H1 (cell line): ENCODE data around the gene SH3TC2. TPM values are rescaled to one million over a fixed set of nuclear protein-coding genes. Genes with fewer than 3 reads are reported as not detected.

Experiments
- CTCF ChIA-PET: fragments of 300-600 bp; sonication (Branson Sonifier 250); formaldehyde crosslinking; loops from one replicate; lab custom pipeline; 2021; ENCODE audit not compliant: partially characterized antibody; lab: Charles Lee
- POLR2A ChIA-PET: fragments of 300-600 bp; sonication (Branson Sonifier 250); formaldehyde crosslinking; loops from one replicate; lab custom pipeline; 2021; ENCODE audit warnings: inconsistent platforms; ENCODE audit not compliant: partially characterized antibody; lab: Charles Lee
- DNase-seq, 2 experiments: peaks; one replicate each; pipeline versions ENCODE4 v3.0.0 to v3.0.0-alpha.2; 2010 to 2022; ENCODE audit warnings: low spot score in 2 of 2, low read depth in 1 of 2, mixed read lengths in 1 of 2
- FAIRE-seq: peaks from 2 replicates; lab custom pipeline; 2011; peaks lifted over from hg19 to GRCh38; lab: Jason Lieb, UNC
- H2AFZ ChIP-seq: 2 replicates; pipeline ENCODE4 v1.8.1; 2012; ENCODE audit warnings: low read length, inconsistent platforms
- H2AK5ac ChIP-seq: 2 replicates; pipeline ENCODE4 v1.6.1; 2013; ENCODE audit warnings: low read depth, low read length
- H2BK120ac ChIP-seq: replicated peaks from 2 replicates; pipeline ENCODE3; 2013; ENCODE audit warnings: low read depth, low read length, inconsistent platforms
- H2BK12ac ChIP-seq: 2 replicates; pipeline ENCODE4 v1.6.1; 2013; ENCODE audit warnings: low read depth, low read length
- H2BK15ac ChIP-seq: 2 replicates; pipeline ENCODE4 v1.6.1; 2013; ENCODE audit warnings: low read length
- H2BK20ac ChIP-seq: 2 replicates; pipeline ENCODE4 v1.6.1; 2013; ENCODE audit warnings: low read length
- H2BK5ac ChIP-seq: 2 replicates; pipeline ENCODE4 v1.6.1; 2013; ENCODE audit warnings: low read depth, low read length
- H3K14ac ChIP-seq: 2 replicates; pipeline ENCODE4 v1.6.1; 2013; ENCODE audit warnings: inconsistent platforms; ENCODE audit not compliant: insufficient read length
- H3K18ac ChIP-seq: 2 replicates; pipeline ENCODE4 v1.6.1; 2013; ENCODE audit warnings: low read length; ENCODE audit errors: extremely low read depth
- H3K23ac ChIP-seq: 2 replicates; pipeline ENCODE4 v1.6.1; 2013; ENCODE audit warnings: inconsistent platforms; ENCODE audit not compliant: insufficient read length
- H3K23me2 ChIP-seq: 2 replicates; pipeline ENCODE4 v1.6.1; 2013; ENCODE audit warnings: low read depth, low read length
- H3K27ac ChIP-seq: 2 replicates; pipeline ENCODE4 v1.6.1; 2011; ENCODE audit warnings: low read depth, low read length, inconsistent platforms
- H3K27me3 ChIP-seq, 4 experiments: replicated peaks in 1 of 4; 1 replicate in 1 of 4; 2 replicates in 3 of 4; pipeline versions ENCODE4 v1.6.1 to v1.8.1; 2011 to 2013; ENCODE audit warnings: low read length in 3 of 4, mild to moderate bottlenecking in 3 of 4, inconsistent platforms in 2 of 4, mixed read lengths in 2 of 4, moderate library complexity in 1 of 4; ENCODE audit not compliant: control insufficient read depth in 3 of 4, insufficient read depth in 3 of 4; ENCODE audit errors: extremely low read depth in 1 of 4
- H3K36me3 ChIP-seq, 4 experiments: 2 replicates each; pipeline versions ENCODE4 v1.6.1 to v1.8.1; 2011 to 2013; ENCODE audit warnings: mild to moderate bottlenecking in 4 of 4, low read length in 3 of 4, moderate library complexity in 2 of 4, control low read depth in 1 of 4, inconsistent platforms in 1 of 4; ENCODE audit not compliant: insufficient read depth in 4 of 4, control insufficient read depth in 2 of 4
- H3K4ac ChIP-seq: replicated peaks from 2 replicates; pipeline ENCODE3; 2013; ENCODE audit warnings: low read length, low read depth, mixed read lengths, inconsistent platforms; ENCODE audit not compliant: insufficient read length
- H3K4me1 ChIP-seq, 4 experiments: replicated peaks in 1 of 4; 1 replicate in 1 of 4; 2 replicates in 3 of 4; pipeline versions ENCODE4 v1.6.1 to v1.8.1; 2011 to 2013; ENCODE audit warnings: low read length in 3 of 4, inconsistent platforms in 2 of 4, mixed read lengths in 1 of 4; ENCODE audit not compliant: insufficient read depth in 4 of 4, control insufficient read depth in 3 of 4
- H3K4me2 ChIP-seq, 2 experiments: 2 replicates each; pipeline versions ENCODE4 v1.6.1 to v1.8.1; 2011 to 2013; ENCODE audit warnings: low read depth in 2 of 2, low read length in 2 of 2, control low read depth in 1 of 2, inconsistent platforms in 1 of 2, mild to moderate bottlenecking in 1 of 2; ENCODE audit not compliant: insufficient read depth in 1 of 2
- H3K4me3 ChIP-seq, 4 experiments: fragments of 200-600, 300-600 bp in 1 of 4; sonication (generic), shearing (Covaris generic), sonication (Bioruptor Twin) in 1 of 4; 2 replicates each; pipeline versions ENCODE4 v1.5.1 to v1.8.1; 2011 to 2016; ENCODE audit warnings: low read length in 4 of 4, low read depth in 3 of 4, control low read depth in 2 of 4, inconsistent platforms in 2 of 4, mild to moderate bottlenecking in 2 of 4, mixed read lengths in 1 of 4, moderate library complexity in 1 of 4; ENCODE audit not compliant: insufficient read depth in 2 of 4; ENCODE audit errors: extremely low read depth in 1 of 4
- H3K56ac ChIP-seq: replicated peaks from 2 replicates; pipeline ENCODE3; 2013; ENCODE audit warnings: low read depth, mild to moderate bottlenecking, mixed read lengths, low read length, inconsistent platforms; ENCODE audit not compliant: insufficient read length
- H3K79me1 ChIP-seq: 2 replicates; pipeline ENCODE4 v1.6.1; 2013; ENCODE audit warnings: low read depth, low read length, control low read depth
- H3K79me2 ChIP-seq, 2 experiments: 2 replicates each; pipeline versions ENCODE4 v1.6.1 to v1.8.1; 2012 to 2013; ENCODE audit warnings: low read length in 2 of 2, mild to moderate bottlenecking in 2 of 2, inconsistent platforms in 1 of 2; ENCODE audit not compliant: insufficient read depth in 2 of 2, control insufficient read depth in 1 of 2
- H3K9ac ChIP-seq, 4 experiments: replicated peaks in 1 of 4; 1 replicate in 1 of 4; 2 replicates in 3 of 4; pipeline versions ENCODE4 v1.6.1 to v1.8.1; 2011 to 2013; ENCODE audit warnings: low read depth in 3 of 4, low read length in 3 of 4, control low read depth in 2 of 4, mild to moderate bottlenecking in 2 of 4, moderate library complexity in 2 of 4, inconsistent platforms in 1 of 4; ENCODE audit errors: extremely low read depth in 1 of 4
- H3K9me3 ChIP-seq, 2 experiments: 2 replicates each; pipeline versions ENCODE4 v1.6.1 to v1.8.1; 2012 to 2013; ENCODE audit warnings: mild to moderate bottlenecking in 2 of 2, moderate library complexity in 2 of 2, control low read depth in 1 of 2, inconsistent platforms in 1 of 2, low read depth in 1 of 2, low read length in 1 of 2, mixed read lengths in 1 of 2; ENCODE audit not compliant: insufficient read depth in 2 of 2
- H4K20me1 ChIP-seq, 2 experiments: replicated peaks in 1 of 2; 2 replicates each; pipeline versions ENCODE3 to v1.8.1; 2011 to 2013; ENCODE audit warnings: inconsistent platforms in 2 of 2, low read length in 2 of 2, mild to moderate bottlenecking in 1 of 2; ENCODE audit not compliant: insufficient read depth in 2 of 2, control insufficient read depth in 1 of 2
- H4K5ac ChIP-seq: 2 replicates; pipeline ENCODE4 v1.6.1; 2013; ENCODE audit warnings: low read length, low read depth, mixed read lengths, inconsistent platforms; ENCODE audit not compliant: insufficient read length
- H4K8ac ChIP-seq: 2 replicates; pipeline ENCODE4 v1.8.0; 2013; ENCODE audit warnings: mild to moderate bottlenecking, moderate library complexity, low read length, inconsistent platforms; ENCODE audit not compliant: insufficient read depth; ENCODE audit errors: extremely low read depth
- H4K91ac ChIP-seq: replicated peaks from 2 replicates; pipeline ENCODE3; 2013; ENCODE audit warnings: low read length, mixed read lengths, inconsistent platforms; ENCODE audit not compliant: insufficient read length
- ASH2L ChIP-seq: fragments of 200-600, 300-600 bp; sonication (generic); IDR thresholded peaks from one replicate; pipeline ENCODE4 v1.7.1; 2017; ENCODE audit warnings: low read length
- BRCA1 ChIP-seq: IDR thresholded peaks from 2 replicates; pipeline ENCODE4 v1.6.1; 2012; ENCODE audit warnings: low read depth, low read length, improper control_type of control experiment
- CEBPB ChIP-seq: IDR thresholded peaks from 2 replicates; pipeline ENCODE4 v1.6.1; 2012; ENCODE audit warnings: low read depth, low read length
- CHD1 ChIP-seq: IDR thresholded peaks from 2 replicates; pipeline ENCODE4 v1.6.1; 2012; ENCODE audit warnings: low read depth, low read length, improper control_type of control experiment
- CHD2 ChIP-seq: IDR thresholded peaks from 2 replicates; pipeline ENCODE4 v1.6.1; 2012; ENCODE audit warnings: low read length, improper control_type of control experiment
- E2F6 ChIP-seq: IDR thresholded peaks from 2 replicates; pipeline ENCODE4 v1.6.1; 2012; ENCODE audit warnings: inconsistent platforms
- GABPA ChIP-seq: IDR thresholded peaks from 2 replicates; pipeline ENCODE4 v1.6.1; 2011; ENCODE audit warnings: mild to moderate bottlenecking, low read length, moderate library complexity, borderline replicate concordance; ENCODE audit not compliant: insufficient read depth
- HDAC2 ChIP-seq, 2 experiments: fragments of 300-600 bp in 1 of 2; sonication (generic) in 1 of 2; IDR thresholded peaks; 2 replicates each; pipeline ENCODE4 v1.6.1; 2011 to 2012; ENCODE audit warnings: low read depth in 2 of 2, low read length in 2 of 2, mild to moderate bottlenecking in 2 of 2, moderate library complexity in 2 of 2, borderline replicate concordance in 1 of 2, inconsistent platforms in 1 of 2
- JUND ChIP-seq: IDR thresholded peaks from 2 replicates; pipeline ENCODE4 v1.6.1; 2011; ENCODE audit warnings: mild to moderate bottlenecking, improper control_type of control experiment, low read length
- KDM5A ChIP-seq: fragments of 200-600 bp; IDR thresholded peaks from 2 replicates; pipeline ENCODE4 v1.7.1; 2012; ENCODE audit warnings: mild to moderate bottlenecking, low read length, inconsistent platforms, mixed read lengths
- MAFK ChIP-seq: IDR thresholded peaks from 2 replicates; pipeline ENCODE4 v1.6.1; 2012; ENCODE audit warnings: low read depth, mild to moderate bottlenecking, improper control_type of control experiment, low read length
- RXRA ChIP-seq: IDR thresholded peaks from 2 replicates; pipeline ENCODE4 v1.6.1; 2011; ENCODE audit warnings: low read depth, mild to moderate bottlenecking, low read length, moderate library complexity; ENCODE audit not compliant: insufficient read depth
- SP2 ChIP-seq: IDR thresholded peaks from 2 replicates; pipeline ENCODE4 v1.6.1; 2012; ENCODE audit warnings: mild to moderate bottlenecking, low read length, inconsistent platforms
- SUZ12 ChIP-seq: fragments of 200-600 bp; sonication (generic); IDR thresholded peaks from 2 replicates; pipeline ENCODE4 v1.6.1; 2012; ENCODE audit warnings: mild to moderate bottlenecking, inconsistent platforms, low read length, moderate library complexity, mixed read lengths
- TEAD4 ChIP-seq: IDR thresholded peaks from 2 replicates; pipeline ENCODE4 v1.6.1; 2012; ENCODE audit warnings: low read depth, low read length, inconsistent platforms, mixed read lengths
- WGBS, 2 experiments: shearing (Covaris generic) in 1 of 2; methylation state at CpG; one replicate each; pipeline versions ENCODE4 v1.1.6 to v1.1.7; 2013 to 2015; ENCODE audit warnings: low lambda C conversion rate in 2 of 2, mixed read lengths in 2 of 2, inconsistent platforms in 1 of 2, low coverage in 1 of 2, missing lambda C conversion rate in 1 of 2; ENCODE audit not compliant: insufficient replicate concordance in 2 of 2, insufficient coverage in 1 of 2, insufficient read length in 1 of 2; ENCODE audit errors: extremely low coverage in 1 of 2, missing lambda C conversion rate in 1 of 2; 5-methylcytosine and 5-hydroxymethylcytosine counted together
- polyA plus RNA-seq, 7 experiments: library from polyadenylated mRNA; depleted of rRNA in 3 of 7; stranded (reverse) in 5 of 7; unstranded in 2 of 7; fragments of >200 nt in 5 of 7; fragments of 200-250 nt in 2 of 7; gene quantifications; 1 replicate in 5 of 7; 2 replicates in 1 of 7; 4 replicates in 1 of 7; pipeline versions ENCODE4 v1.2.1 to v1.2.3, GENCODE V29; 2011 to 2013; ENCODE audit warnings: missing spikeins in 2 of 7, mixed read lengths in 2 of 7
- total RNA-seq: library from RNA; stranded (reverse); fragmentation: NEBNext Ultra II Directional; extraction: Animal tissue kit (Norgen Biotek cat#: 25700); gene quantifications from 2 replicates; pipeline ENCODE4 v1.2.1, GENCODE V29; 2021

The SH3TC2 gene
- total and polyA plus RNA-seq, 2 of the 8 experiments (the other 6 are each of a cell fraction or from before 2014, with no cell fraction given): 0.11 to 0.80 TPM

GRCh38 chr5:149071756-149072155 lies 8.9 kb upstream of the SH3TC2 start:
- Histone ChIP-seq H3K14ac (no peak overlapping the region), H3K23me2 (no peaks in the 10 kb centered on the region), H3K9me3 (no peaks in the 10 kb centered on the region), H3K23ac (no peak overlapping the region), H3K27me3 (no peaks in the 10 kb centered on the region), H3K4me1 (no peaks in the 10 kb centered on the region), H2BK12ac (no peak overlapping the region), H4K8ac (no peak overlapping the region), H3K79me1 (no peaks in the 10 kb centered on the region), H4K91ac (no peak overlapping the region), H3K79me2 (no peaks in the 10 kb centered on the region), H2BK15ac (no peak overlapping the region), H3K18ac (no peak overlapping the region), H2AFZ (no peak overlapping the region), H2BK5ac (no peak overlapping the region), H2AK5ac (no peak overlapping the region), H3K36me3 (no peaks in the 10 kb centered on the region), H3K4ac (no peak overlapping the region), H4K5ac (no peak overlapping the region), H3K27ac (no peak overlapping the region), H3K4me2 (no peak overlapping the region), H4K20me1 (no peaks in the 10 kb centered on the region), H2BK20ac (no peak overlapping the region), H3K56ac (no peak overlapping the region), H3K4me3 (no peak overlapping the region), H3K9ac (no peak overlapping the region), H2BK120ac (no peak overlapping the region)
- ChIA-PET CTCF (interaction anchor here (0.6 to 4.0 kb wide), 5 partner anchors 19 to 183 kb away, joined by 3 to 18 read pairs (median 4); no protein-coding TSS in a partner anchor), POLR2A (interaction anchor here (1.2 to 1.4 kb wide), 2 partner anchors 8 to 9 kb away, joined by 3 read pairs; partner anchors contain the start of gene SH3TC2)
- DNase-seq (no peak), FAIRE-seq (no peak)
- 86% methylated on average over 2 of the region's 2 CpGs; no CpG with 5 or more reads in 1 of the 2 experiments for WGBS, 2 experiments
- no peak for TF ChIP-seq CHD1
- no peak for TF ChIP-seq SP2
- TF ChIP-seq ASH2L: no peak
- no peak for TF ChIP-seq CEBPB
- no peak for TF ChIP-seq GABPA
- no peak for TF ChIP-seq HDAC2 (IDR thresholded peaks at IDR 0.05; ENCODE audit: borderline replicate concordance in 1 of 2, low read depth in 2 of 2, low read length in 2 of 2)
- no peak for TF ChIP-seq CHD2
- TF ChIP-seq RXRA: no peak
- TF ChIP-seq BRCA1: no peak
- no peak for TF ChIP-seq JUND
- no peak for TF ChIP-seq SUZ12
- no peak for TF ChIP-seq E2F6
- TF ChIP-seq TEAD4: no peak
- TF ChIP-seq KDM5A: no peak
- no peak for TF ChIP-seq MAFK
